ENCODE results near the gene EIF4G3.
"Not testable (repeated sequence)": the region's sequence is repeated elsewhere in the genome, so short reads cannot be mapped to it uniquely, and the experiment has no call there.

The EIF4G3 gene

DNA sequence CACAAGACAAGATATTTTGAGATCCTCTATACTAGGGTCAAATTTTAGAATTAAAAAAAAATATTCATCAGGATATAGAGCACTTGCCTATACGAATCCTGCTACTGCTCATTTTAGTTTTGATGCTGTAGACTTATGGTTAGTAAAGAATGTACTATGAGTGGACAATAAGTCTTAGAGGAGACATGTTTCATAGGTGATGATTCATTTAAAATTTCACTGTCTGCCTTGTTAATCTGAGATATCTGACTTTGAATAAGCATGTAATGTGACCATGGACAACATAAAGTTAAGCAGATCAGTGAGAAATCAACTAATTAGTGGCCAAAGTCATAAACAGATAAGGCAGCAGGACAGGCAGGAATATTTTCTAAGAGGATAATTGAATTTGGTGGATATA is 282.8 kb downstream of the EIF4G3 start:
- in situ Hi-C loops (cut with MboI; ENCODE audit: low sequenced_read_pairs) = no loop called here

GRCh38 chr1:20891091-20891490 is 285.6 kb downstream of the EIF4G3 start:
- in situ Hi-C loops (cut with MboI; ENCODE audit: low sequenced_read_pairs) = no loop called here

DNA sequence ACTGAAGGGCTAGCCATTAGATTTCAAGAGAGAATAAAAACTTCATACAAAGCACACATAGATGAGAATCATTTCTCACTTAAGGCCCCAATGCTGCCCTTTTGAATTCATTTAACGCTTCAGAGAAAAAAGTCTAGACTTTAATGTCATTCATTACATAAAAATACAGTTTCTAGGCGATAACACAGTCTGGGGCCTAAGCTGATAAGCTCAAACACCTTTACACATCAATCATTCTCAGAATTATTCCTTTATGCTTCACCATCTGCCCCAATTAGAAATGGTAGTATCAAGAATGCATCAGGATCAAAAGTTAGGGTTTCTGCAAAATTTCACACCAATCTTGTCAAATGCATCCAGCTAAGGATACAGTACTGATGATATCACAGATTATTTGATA is 289.5 kb downstream of the EIF4G3 start:
- in situ Hi-C loops (cut with MboI; ENCODE audit: low sequenced_read_pairs) = no loop called here

DNA sequence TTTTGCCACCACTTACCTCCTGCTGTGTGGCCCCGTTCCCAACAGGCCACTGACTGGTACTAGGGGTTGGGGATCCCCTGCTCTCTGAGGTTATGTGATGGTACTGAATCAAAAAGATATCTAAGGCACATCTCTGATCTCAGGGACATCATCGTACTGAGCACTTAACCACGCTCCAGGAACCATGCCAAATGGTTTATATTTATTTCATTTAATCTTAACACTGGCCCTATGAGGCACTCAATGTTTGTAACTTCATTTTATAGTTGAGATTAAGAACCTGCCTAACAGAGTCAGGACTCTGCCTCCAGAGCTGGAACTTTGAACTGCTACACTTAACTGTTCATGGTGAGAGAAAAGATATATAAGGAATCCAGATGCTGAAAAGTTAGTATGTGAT is 291.6 kb downstream of the EIF4G3 start:
- in situ Hi-C loops (cut with MboI; ENCODE audit: low sequenced_read_pairs) = no loop called here

DNA sequence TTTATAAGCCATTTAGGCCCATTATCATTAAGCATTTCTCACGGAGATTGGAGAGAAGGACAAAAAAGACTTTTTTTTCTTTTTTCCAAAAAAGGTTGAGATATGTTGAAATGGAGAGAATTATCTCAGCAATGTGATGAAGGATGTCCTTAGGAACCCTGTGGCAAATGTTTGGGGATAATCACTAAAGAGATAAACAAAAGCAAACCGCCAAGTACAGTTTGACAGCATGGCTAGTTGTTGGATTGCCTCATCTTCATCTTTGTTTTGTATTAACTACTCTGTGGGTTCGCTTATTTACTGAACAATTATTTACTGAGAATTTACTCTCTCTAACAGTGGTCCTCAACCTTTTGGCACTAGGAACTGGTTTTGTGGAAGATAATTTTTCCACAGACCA is 292.2 kb downstream of the EIF4G3 start:
- in situ Hi-C loops (cut with MboI; ENCODE audit: low sequenced_read_pairs) = no loop called here

- in situ Hi-C loops (cut with MboI; ENCODE audit: low sequenced_read_pairs) = no loop called here
These were observed 292.9 kb downstream of the EIF4G3 start for GRCh38 chr1:20883766-20884165.

GRCh38 chr1:20882837-20883236 is 293.9 kb downstream of the EIF4G3 start:
- in situ Hi-C loops (cut with MboI; ENCODE audit: low sequenced_read_pairs) = no loop called here

DNA sequence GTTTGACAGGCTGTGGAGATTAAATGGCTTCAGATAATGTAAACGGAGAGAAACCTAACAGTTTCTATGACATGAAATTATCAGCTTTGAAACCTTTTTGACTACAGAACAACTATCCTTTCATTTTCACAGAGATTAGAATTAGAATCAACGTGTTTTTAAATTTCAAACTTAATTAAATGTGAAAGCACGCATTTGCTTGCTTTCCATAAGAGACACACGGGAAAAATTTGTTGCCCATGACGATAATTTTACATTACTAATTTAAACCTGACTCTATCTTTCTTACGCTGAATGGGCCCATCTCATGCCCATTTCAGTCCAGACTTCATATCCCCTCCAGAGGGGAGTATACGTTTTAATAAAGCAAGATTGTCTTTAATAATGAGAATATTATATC is 297.9 kb downstream of the EIF4G3 start:
- in situ Hi-C loops (cut with MboI; ENCODE audit: low sequenced_read_pairs) = no loop called here

DNA sequence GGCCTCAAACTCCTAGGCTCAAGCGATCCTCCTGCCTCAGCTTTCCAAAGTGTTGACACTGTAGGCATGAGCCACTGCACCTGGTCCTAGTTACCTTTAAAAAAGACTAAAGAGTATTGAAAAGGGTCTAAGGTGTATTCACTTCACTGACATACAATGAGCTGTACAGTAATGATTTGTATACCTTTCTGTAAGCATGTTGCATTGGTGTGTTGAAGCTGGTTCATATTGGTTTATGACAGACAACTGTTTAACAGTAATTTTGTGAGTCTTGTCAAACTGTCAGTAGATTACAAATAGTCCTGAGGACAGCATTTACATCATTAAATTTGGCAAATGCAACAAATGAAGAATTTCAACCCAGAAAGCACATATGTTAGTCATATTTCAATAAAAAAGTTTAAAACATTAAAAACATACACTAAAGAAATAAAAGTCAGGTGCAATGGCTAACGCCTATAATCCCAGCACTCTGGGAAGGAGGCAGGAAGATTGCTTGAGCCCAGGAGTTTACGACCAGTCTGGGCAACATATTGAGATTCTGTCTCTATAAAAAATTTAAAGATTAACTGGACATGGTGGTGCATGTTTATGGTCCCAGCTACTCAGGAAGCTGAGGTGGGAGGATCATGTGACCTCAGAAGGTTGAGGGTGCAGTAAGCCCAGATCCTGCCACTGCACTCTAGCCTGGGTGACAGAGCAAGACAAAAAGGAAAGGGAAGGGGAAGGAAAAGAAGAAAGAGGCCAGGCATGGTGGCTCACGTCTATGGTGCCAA is 301.3 kb downstream of the EIF4G3 start:
- in situ Hi-C loops (cut with MboI; ENCODE audit: low sequenced_read_pairs) = no loop called here

DNA sequence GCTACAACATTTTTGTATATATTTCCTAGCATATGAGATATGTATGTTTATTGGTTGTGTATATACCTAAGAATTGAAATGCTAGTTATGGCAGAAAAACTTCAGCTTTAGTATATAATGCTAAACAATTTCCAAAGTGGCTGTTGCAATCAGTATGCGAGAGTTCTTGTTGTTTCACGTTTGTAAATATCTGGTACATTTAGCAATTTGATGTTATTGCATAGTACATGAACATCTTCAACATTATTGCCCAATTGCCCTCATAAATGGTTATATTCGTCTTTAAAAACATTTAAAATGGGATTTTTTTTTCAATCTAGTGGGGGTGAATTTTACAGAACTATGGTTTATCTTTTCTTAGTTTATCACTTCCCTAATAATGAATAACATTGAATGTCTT is 303.4 kb downstream of the EIF4G3 start:
- in situ Hi-C loops (cut with MboI; ENCODE audit: low sequenced_read_pairs) = no loop called here

- in situ Hi-C loops (cut with MboI; ENCODE audit: low sequenced_read_pairs) = no loop called here
These were observed 305.3 kb downstream of the EIF4G3 start for GRCh38 chr1:20871419-20871818.

DNA sequence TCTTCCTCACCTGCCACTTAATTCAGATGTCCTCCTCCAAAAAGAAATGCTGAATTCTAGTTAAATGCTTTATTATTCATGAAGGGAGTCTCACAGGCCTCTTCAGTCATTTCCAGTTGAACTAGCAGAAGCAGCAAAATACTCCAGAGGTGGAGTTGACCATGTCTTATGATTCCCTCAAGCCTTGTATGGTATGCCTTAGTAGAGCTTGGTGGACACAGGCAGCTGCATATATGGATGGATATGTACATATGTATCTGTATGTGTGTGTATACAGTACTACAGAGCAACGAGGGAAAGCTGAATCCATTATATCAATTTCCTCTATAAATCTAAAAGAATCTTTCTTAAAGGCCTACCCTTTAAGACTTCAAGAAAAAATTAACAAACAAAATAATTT is 306.0 kb downstream of the EIF4G3 start:
- in situ Hi-C loops (cut with MboI; ENCODE audit: low sequenced_read_pairs) = no loop called here

DNA sequence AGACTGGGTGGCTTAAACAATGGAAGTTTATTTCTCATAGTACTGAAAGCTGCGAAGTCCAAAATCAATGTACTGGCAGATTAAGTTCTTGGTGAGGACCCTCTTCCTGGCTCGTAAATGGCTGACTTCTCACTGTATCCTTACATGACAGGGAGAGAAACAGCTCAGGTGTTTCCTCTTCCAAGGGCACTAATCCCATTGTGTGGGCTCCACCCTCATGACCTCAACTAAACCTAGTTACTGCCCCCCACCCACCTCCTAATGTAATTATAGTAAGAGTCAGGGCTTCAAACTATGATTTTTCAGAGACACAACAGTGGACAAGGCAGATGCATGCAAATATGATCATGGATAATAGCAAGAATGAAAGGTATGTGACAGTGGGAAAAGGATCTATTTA is 308.4 kb downstream of the EIF4G3 start:
- in situ Hi-C loops (cut with MboI; ENCODE audit: low sequenced_read_pairs) = no loop called here

DNA sequence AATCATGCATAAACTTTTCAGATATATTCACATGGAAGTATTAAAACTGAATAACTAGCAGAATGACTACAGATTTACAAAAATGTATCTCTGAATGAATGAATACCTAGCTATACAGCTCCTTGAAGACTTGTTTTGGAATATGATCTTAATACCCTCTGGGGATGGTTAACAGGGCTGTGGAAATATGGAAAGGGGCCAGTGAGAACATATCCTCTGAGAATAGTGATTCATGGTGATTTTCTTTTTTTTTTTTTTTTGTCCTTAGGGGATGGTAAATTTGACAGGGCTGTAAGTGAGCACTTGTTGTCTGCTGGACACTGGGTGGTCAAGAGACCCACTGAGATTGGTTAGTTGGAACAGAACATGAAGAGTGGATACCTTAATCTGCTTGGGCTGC is 308.9 kb downstream of the EIF4G3 start:
- in situ Hi-C loops (cut with MboI; ENCODE audit: low sequenced_read_pairs) = no loop called here

GRCh38 chr1:20867062-20867461 is 309.6 kb downstream of the EIF4G3 start:
- in situ Hi-C loops (cut with MboI; ENCODE audit: low sequenced_read_pairs) = no loop called here

- in situ Hi-C loops (cut with MboI; ENCODE audit: low sequenced_read_pairs) = no loop called here
These were observed 311.7 kb downstream of the EIF4G3 start for GRCh38 chr1:20865001-20865400.

DNA sequence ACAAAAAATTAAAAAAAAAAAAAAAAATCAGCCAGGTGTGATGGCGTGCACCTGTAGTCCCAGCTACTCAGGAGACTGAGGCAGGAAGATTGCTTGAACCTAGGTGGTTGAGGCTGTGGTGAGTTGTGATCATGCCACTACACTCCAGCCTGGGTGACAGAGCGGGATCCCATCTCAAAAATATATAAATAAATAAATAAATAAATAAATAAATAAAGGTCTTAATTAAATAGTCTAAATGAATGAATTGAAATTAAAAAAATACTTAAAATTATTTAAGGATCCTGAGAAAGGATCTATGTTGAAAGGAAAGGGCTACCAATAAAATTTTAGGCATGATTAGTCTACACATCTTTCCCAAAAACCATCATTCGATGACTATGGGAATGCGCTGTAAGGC is 322.2 kb downstream of the EIF4G3 start:
- in situ Hi-C loops (cut with MboI; ENCODE audit: low sequenced_read_pairs) = no loop called here

DNA sequence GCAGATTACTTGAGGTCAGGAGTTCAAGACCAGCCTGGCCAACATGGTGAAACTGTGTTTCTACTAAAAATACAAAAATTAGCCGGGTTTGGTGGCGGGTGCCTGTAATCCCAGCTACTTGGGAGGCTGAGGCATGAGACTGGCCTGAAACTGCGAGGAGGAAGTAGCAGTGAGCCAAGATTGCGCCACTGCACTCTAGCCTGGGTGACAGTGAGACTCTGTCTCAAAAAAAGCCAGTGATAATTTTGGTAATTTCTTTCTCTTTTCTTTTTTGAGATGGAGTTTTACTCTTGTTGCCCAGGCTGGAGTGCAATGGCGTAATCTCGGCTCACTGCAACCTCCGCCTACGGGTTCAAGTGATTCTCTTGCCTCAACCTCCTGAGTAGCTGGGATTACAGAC is 324.9 kb downstream of the EIF4G3 start:
- in situ Hi-C loops (cut with MboI; ENCODE audit: low sequenced_read_pairs) = not testable (repeated sequence)

GRCh38 chr1:20850021-20850420 is 326.7 kb downstream of the EIF4G3 start:
- in situ Hi-C loops (cut with MboI; ENCODE audit: low sequenced_read_pairs) = no loop called here

GRCh38 chr1:20849100-20849499 is 327.6 kb downstream of the EIF4G3 start:
- in situ Hi-C loops (cut with MboI; ENCODE audit: low sequenced_read_pairs) = no loop called here

DNA sequence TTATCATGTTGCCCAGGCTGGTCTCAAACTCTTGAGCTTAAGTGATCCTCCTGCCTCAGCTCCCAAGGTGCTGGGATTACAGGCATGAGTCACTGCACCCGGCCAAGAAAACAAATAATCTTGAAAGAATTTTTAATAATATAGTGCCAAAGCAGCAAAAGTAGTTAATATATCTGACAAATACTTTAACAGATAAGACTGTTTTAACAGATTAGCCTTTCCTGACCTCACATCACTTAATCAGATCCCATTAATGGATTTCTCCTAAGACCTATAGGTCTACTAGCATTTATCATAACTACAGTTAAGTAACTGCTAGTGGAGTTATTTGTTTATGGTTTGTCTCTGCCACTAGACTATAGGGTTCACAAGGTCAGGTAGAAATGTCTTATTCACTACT is 328.5 kb downstream of the EIF4G3 start:
- in situ Hi-C loops (cut with MboI; ENCODE audit: low sequenced_read_pairs) = no loop called here

DNA sequence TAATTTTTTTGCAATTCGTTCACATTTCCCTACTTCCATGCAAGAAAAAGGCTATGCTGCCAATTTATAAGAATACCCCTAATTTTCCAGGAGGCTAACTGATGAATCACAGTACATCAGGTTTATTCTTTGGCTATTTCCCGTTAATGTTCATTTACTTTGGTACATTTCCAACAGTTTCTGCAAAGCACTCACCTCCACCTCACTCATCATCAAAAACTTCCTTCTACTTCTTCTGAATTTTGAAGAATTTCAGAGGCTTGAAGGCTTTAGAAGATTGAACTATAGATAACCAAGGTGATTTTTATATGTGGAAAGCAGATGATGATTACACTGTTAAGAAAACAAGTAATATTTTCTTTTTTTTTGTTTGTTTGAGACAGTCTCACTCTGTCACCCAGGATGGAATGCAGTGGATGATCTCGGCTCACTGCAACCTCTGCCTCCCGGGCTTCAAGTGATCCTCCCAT is 329.1 kb downstream of the EIF4G3 start:
- in situ Hi-C loops (cut with MboI; ENCODE audit: low sequenced_read_pairs) = no loop called here

Data from HL-60/S4 treated with phorbol 12-myristate 13-acetate at 8.2 ng/mL for 4 days and 3 days (cell line).